Glutamatergic neuron (in vitro differentiated cells): Measurements from ENCODE around the gene BACE1. TPM values are rescaled to one million over a fixed set of nuclear protein-coding genes. Genes with fewer than 3 reads are reported as not detected.
A peak's percentile ranks its signal among the peaks of the same experiment; 100 is the strongest.

Experiments used
- DNase-seq: peaks from one replicate; pipeline ENCODE4 v3.0.0; 2022
- H3K27ac Mint-ChIP-seq: one replicate; pipeline ENCODE4 v1.8.0; 2020; ENCODE audit warnings: mild to moderate bottlenecking, mixed read lengths, inconsistent platforms; ENCODE audit not compliant: unreplicated experiment
- H3K27me3 Mint-ChIP-seq: one replicate; pipeline ENCODE4 v1.8.0; 2020; ENCODE audit warnings: mild to moderate bottlenecking, moderate library complexity, mixed read lengths, inconsistent platforms; ENCODE audit not compliant: unreplicated experiment
- H3K36me3 Mint-ChIP-seq: one replicate; pipeline ENCODE4 v1.8.0; 2020; ENCODE audit warnings: mild to moderate bottlenecking, mixed read lengths, inconsistent platforms; ENCODE audit not compliant: unreplicated experiment
- H3K4me1 Mint-ChIP-seq: one replicate; pipeline ENCODE4 v1.8.0; 2020; ENCODE audit warnings: mild to moderate bottlenecking, low read depth, mixed read lengths, inconsistent platforms; ENCODE audit not compliant: unreplicated experiment
- H3K4me3 Mint-ChIP-seq: one replicate; pipeline ENCODE4 v1.8.0; 2020; ENCODE audit warnings: mild to moderate bottlenecking, mixed read lengths, inconsistent platforms; ENCODE audit not compliant: unreplicated experiment
- H3K9me3 Mint-ChIP-seq: one replicate; pipeline ENCODE4 v1.8.0; 2020; ENCODE audit warnings: mild to moderate bottlenecking, moderate library complexity, mixed read lengths, inconsistent platforms; ENCODE audit not compliant: unreplicated experiment
- total RNA-seq: library from RNA; stranded (reverse); fragmentation: NEBNext Ultra II Directional; extraction: Animal tissue kit (Norgen Biotek cat#: 25700); gene quantifications from one replicate; pipeline ENCODE4 v1.2.1, GENCODE V29; 2021; ENCODE audit not compliant: unreplicated experiment
- TF ChIP-seq, protein P1 (sequence below): fragments of 200-600 bp; sonication (generic); IDR thresholded peaks from one replicate; pipeline ENCODE4 v1.5.0; 2021; ENCODE audit not compliant: partially characterized antibody, unreplicated experiment

BACE1 gene
- total RNA-seq, 1 donor from 2014 or later = 47.4 TPM

DNA sequence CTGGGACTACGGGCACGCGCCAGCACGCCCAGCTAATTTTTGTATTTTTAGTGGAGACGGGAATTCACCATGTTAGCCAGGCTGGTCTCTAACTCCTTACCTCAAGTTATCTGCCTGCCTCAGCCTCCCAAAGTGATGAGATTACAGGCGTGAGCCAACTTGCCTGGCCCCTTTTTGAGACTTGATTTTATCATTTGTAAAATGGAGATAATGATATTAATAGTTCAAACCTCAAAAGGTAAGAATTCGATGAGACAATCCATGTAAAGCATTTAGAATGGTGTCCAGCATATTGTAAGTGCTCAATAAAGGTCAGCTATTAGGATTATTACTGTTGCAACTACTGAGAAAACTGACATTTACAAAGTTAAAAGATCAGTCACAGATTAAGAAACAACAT is 2.7 kb upstream of the BACE1 start:
- H3K9me3 Mint-ChIP-seq = peaks cover under 1% of the 10 kb centered on the region
- H3K27ac Mint-ChIP-seq = no peak overlapping the region
- peaks cover 9% of the 10 kb centered on the region for H3K4me1 Mint-ChIP-seq
- no peak for DNase-seq
- no peak overlapping the region for H3K4me3 Mint-ChIP-seq
- H3K36me3 Mint-ChIP-seq = no peaks in the 10 kb centered on the region
- H3K27me3 Mint-ChIP-seq = peaks cover 4% of the 10 kb centered on the region
- TF ChIP-seq, protein P1, sequence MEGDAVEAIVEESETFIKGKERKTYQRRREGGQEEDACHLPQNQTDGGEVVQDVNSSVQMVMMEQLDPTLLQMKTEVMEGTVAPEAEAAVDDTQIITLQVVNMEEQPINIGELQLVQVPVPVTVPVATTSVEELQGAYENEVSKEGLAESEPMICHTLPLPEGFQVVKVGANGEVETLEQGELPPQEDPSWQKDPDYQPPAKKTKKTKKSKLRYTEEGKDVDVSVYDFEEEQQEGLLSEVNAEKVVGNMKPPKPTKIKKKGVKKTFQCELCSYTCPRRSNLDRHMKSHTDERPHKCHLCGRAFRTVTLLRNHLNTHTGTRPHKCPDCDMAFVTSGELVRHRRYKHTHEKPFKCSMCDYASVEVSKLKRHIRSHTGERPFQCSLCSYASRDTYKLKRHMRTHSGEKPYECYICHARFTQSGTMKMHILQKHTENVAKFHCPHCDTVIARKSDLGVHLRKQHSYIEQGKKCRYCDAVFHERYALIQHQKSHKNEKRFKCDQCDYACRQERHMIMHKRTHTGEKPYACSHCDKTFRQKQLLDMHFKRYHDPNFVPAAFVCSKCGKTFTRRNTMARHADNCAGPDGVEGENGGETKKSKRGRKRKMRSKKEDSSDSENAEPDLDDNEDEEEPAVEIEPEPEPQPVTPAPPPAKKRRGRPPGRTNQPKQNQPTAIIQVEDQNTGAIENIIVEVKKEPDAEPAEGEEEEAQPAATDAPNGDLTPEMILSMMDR = no peak

DNA sequence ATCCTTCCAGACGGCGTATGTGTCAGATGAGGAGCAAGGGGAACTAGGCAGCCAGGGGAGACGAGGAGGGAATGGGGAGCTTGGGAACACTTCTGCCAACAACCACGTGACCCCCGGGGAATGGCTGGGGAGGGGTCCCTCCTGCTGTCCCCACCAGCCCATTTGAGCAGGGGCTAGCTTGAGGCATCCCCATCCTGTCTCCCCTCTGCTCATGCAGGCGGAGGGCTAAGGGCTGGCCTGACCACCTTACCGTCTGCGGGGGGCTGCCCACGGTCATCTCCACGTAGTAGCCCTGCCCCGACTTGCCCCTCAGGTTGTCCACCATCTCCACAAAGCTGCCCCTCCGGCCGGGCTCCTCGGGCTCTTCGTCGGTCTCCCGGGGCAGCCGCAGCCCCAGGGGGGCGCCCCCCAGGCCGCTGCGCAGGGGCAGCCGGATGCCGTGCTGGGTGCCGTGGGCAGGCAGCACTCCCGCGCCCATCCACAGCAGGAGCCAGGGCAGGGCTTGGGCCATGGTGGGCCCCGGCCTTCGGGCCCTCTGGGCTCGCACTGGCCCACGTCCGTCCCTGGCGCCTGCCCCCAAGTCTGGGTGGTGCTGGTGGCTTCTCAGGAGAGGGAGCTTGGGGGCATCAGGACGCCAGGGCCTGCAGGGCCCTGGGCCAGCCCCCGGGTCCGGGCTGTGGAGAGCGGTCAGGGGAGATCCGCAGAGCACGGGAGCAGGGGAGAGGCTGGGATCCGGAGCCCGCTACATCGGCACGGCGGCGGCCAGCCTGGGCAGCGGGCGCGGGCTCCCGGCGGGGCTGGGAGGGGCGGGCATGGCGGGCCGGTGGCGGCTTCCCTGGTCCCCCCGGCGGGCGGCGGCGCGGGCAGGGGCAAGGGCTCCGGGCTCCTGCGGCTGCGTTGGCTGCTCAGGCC is 515 bp downstream of the BACE1 start:
- TF ChIP-seq, protein P1 = no peak
- Mint-ChIP-seq H3K27ac (no peak overlapping the region), H3K4me1 (peaks cover 9% of the 10 kb centered on the region), H3K4me3 (peak overlapping the region; percentile 95), H3K27me3 (peaks cover 4% of the 10 kb centered on the region), H3K9me3 (peaks cover 1% of the 10 kb centered on the region), H3K36me3 (no peaks in the 10 kb centered on the region)
- DNase-seq = peak; percentile 23

DNA sequence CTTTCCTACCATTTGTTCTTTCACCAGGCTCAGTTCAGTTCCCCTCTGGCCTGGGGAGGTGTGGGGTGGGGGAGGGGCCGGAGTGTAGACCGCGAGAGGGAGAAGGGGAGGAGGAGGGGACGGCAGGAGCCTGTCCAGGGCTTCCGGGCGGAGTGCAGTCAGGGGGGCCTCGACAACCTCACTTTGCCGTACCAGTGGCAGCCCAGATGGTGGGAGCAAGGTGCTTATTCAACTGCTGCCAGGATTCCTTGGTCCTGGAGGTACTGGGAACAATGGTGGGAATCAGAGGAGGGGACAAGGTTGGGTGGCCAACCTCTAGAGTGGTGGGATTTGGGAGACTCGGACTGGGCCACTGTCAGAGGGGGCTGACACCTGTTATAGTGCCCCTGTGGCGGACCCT is 1.2 kb downstream of the BACE1 start:
- Mint-ChIP-seq H3K27me3 (peaks cover 4% of the 10 kb centered on the region), H3K36me3 (no peaks in the 10 kb centered on the region), H3K27ac (no peak overlapping the region), H3K4me1 (peaks cover 9% of the 10 kb centered on the region), H3K9me3 (peaks cover 1% of the 10 kb centered on the region), H3K4me3 (peak overlapping the region; percentile 81)
- DNase-seq = no peak
- TF ChIP-seq, protein P1 = no peak

DNA sequence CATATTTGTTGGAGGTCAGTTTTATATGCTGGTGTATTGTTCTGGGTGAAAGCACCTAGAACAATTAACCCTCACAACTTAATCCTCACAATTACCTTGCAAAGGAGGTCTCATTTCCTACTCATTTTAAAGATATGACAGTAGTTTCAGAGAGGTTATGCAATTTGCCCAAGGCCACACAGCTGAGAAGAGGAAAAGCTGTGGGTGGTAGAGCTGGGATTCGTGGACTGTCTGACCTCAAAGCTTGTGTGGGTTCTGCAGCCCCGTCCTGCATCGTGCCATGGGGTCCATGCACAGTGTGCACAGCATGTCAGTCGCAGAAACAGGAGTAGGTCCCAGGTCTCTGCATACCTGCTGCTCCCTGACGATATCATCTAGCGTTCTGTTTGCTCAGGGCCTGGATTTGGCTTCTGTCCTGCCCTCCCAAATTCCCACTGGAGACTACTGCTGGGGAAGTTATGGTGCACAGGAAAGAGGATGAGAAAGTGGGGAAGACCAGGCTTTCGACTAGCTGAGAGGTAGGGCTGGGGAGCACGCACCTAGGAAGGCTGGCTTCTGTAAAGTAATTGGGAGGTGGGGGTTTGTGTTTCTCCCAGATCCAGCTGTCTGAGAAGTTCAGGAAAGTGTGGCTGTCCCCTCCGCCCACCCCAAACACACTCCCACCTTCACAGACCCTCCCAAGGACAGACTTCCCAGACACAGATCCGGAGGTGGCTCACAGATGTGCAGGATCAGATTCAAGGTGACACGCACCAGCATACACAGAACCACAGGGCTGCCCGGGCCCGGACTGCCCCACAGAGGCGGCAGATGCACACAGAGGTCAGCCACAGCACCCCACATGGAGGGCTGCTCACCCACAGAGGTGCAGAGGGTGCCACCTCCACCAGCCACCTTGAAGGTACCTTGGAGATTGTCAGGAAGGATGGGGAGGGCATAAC is 2.0 kb downstream of the BACE1 start:
- Mint-ChIP-seq H3K9me3 (peaks cover 1% of the 10 kb centered on the region), H3K27me3 (peaks cover 4% of the 10 kb centered on the region), H3K36me3 (no peaks in the 10 kb centered on the region), H3K4me3 (peak overlapping the region; percentile 81), H3K27ac (no peak overlapping the region), H3K4me1 (peaks cover 9% of the 10 kb centered on the region)
- TF ChIP-seq, protein P1 = no peak
- no peak for DNase-seq
